ENCODE data around the gene ELMO1.

The ELMO1 gene

GRCh38 chr7:37349979-37350590 is 98.6 kb downstream of the ELMO1 start:
- TF ChIP-seq CTCF (IDR thresholded peaks at IDR 0.05) (no peak), ZFX (IDR thresholded peaks at IDR 0.05; ENCODE audit: borderline replicate concordance) (no peak)
- H3K27ac ChIP-seq: no peak overlapping the region

GRCh38 chr7:37348982-37349381 is 99.7 kb downstream of the ELMO1 start:
- TF ChIP-seq ZFX (IDR thresholded peaks at IDR 0.05; ENCODE audit: borderline replicate concordance): no peak
- no peak overlapping the region for H3K27ac ChIP-seq

GRCh38 chr7:37346761-37347160 is 101.9 kb downstream of the ELMO1 start:
- TF ChIP-seq CTCF (IDR thresholded peaks at IDR 0.05) (no peak), ZFX (IDR thresholded peaks at IDR 0.05; ENCODE audit: borderline replicate concordance) (no peak)
- H3K27ac ChIP-seq: no peak overlapping the region

- no peak for TF ChIP-seq ZFX (IDR thresholded peaks at IDR 0.05; ENCODE audit: borderline replicate concordance)
- TF ChIP-seq CTCF (IDR thresholded peaks at IDR 0.05): no peak
- no peak overlapping the region for H3K27ac ChIP-seq
Measured at GRCh38 chr7:37344886-37345579, 103.6 kb downstream of the ELMO1 start.

GRCh38 chr7:37342688-37343471 is 105.8 kb downstream of the ELMO1 start:
- no peak overlapping the region for H3K27ac ChIP-seq
- TF ChIP-seq CTCF (IDR thresholded peaks at IDR 0.05): no peak
- TF ChIP-seq ZFX (IDR thresholded peaks at IDR 0.05; ENCODE audit: borderline replicate concordance): no peak

- H3K27ac ChIP-seq: no peak overlapping the region
- TF ChIP-seq ZFX (IDR thresholded peaks at IDR 0.05; ENCODE audit: borderline replicate concordance) (no peak), CTCF (IDR thresholded peaks at IDR 0.05) (no peak)
Measured at GRCh38 chr7:37342176-37342687, 106.4 kb downstream of the ELMO1 start.

GRCh38 chr7:37341033-37341630 is 107.5 kb downstream of the ELMO1 start:
- no peak overlapping the region for H3K27ac ChIP-seq
- no peak for TF ChIP-seq ZFX (IDR thresholded peaks at IDR 0.05; ENCODE audit: borderline replicate concordance)
- TF ChIP-seq CTCF (IDR thresholded peaks at IDR 0.05): no peak

Data from 22Rv1 (cell line).